SK-N-MC (cell line): ENCODE data around the gene CCDC182.

Experiments
- EZH2 ChIP-seq: fragments of 200-600 bp; sonication (generic); IDR thresholded peaks from one replicate; pipeline ENCODE4 v1.6.1; 2017; ENCODE audit warnings: antibody characterized with exemption
- FOXP2 ChIP-seq: optimal IDR thresholded peaks from 2 replicates; pipeline ENCODE3; 2011; ENCODE audit warnings: mild to moderate bottlenecking, moderate library complexity; ENCODE audit not compliant: insufficient read depth; ENCODE audit errors: extremely low read length, control extremely low read depth
- POLR2AphosphoS5 ChIP-seq: IDR thresholded peaks from 2 replicates; pipeline ENCODE4 v1.6.1; 2012; ENCODE audit warnings: mild to moderate bottlenecking, low read depth, low read length, borderline replicate concordance

DNA sequence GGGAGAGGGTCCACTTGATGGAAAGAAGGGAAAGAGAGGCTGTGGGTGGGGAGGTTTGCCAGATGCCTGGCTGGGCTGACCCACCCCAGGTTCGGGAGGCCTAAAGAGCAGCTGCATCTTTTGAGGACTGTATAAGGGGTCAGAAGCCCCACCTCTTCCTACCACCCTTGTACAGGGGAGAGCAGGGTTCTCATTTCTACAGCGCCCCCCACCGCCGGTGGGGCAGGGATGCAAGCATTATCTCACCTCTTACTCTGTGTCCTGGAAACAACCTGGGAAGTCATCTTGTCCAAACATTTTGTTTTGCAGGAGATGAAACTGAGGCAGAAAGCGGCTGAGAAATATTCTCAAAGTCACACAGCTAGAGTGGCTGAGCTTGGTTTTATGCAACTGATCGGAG is 22.5 kb upstream of the CCDC182 start:
- TF ChIP-seq EZH2 (no peak), POLR2AphosphoS5 (no peak), FOXP2 (no peak)
